ENCODE measurements around the gene TMEM200A. TPM values are rescaled to one million over a fixed set of nuclear protein-coding genes. Genes with fewer than 3 reads are reported as not detected.

The TMEM200A gene
- total and polyA plus RNA-seq, 10 donors: 0.33 to 2.3 (median 1.3) TPM

- intact Hi-C loops (cut with DNase I; ENCODE audit: low total_unique reads): no loop called here
- 75 to 88% (median 84%) methylated on average over 3 of the region's 3 CpGs for WGBS, 5 donors
Observed at GRCh38 chr6:130407032-130407431, 41.2 kb downstream of the TMEM200A start.

GRCh38 chr6:130409418-130410100 lies 43.7 kb downstream of the TMEM200A start:
- Histone ChIP-seq H3K4me1 (no peaks in the 10 kb centered on the region), H3K27me3 (replicated peaks in 1 of 7) (no peaks in the 10 kb centered on the region), H3K27ac (no peak overlapping the region), H3K36me3 (no peaks in the 10 kb centered on the region), H3K4me3 (no peak overlapping the region), H3K9me3 (no peaks in the 10 kb centered on the region)
- DNase-seq: no peak
- 48 to 65% (median 53%) methylated on average over 2 of the region's 2 CpGs for WGBS, 5 donors
- intact Hi-C loops (cut with DNase I; ENCODE audit: low total_unique reads): no loop called here
- no peak for TF ChIP-seq POLR2AphosphoS5 (IDR thresholded peaks at IDR 0.05)
- no peak for TF ChIP-seq POLR2A (IDR thresholded peaks at IDR 0.05)
- TF ChIP-seq CTCF (IDR thresholded peaks at IDR 0.05 in 8 of 11, conservative IDR thresholded peaks at IDR 0.05 in 3 of 11): no peak

More at GRCh38 chr6:130407032-130407431, 41.2 kb downstream of the TMEM200A start:
- Histone ChIP-seq H3K4me1 (no peaks in the 10 kb centered on the region), H3K36me3 (no peaks in the 10 kb centered on the region), H3K9me3 (no peaks in the 10 kb centered on the region), H3K27me3 (replicated peaks in 1 of 7) (no peaks in the 10 kb centered on the region), H3K4me3 (no peak overlapping the region), H3K27ac (no peak overlapping the region)
- no peak for DNase-seq
- no peak for TF ChIP-seq POLR2AphosphoS5 (IDR thresholded peaks at IDR 0.05)
- no peak for TF ChIP-seq POLR2A (IDR thresholded peaks at IDR 0.05)
- no peak for TF ChIP-seq CTCF (IDR thresholded peaks at IDR 0.05 in 8 of 11, conservative IDR thresholded peaks at IDR 0.05 in 3 of 11)

- Histone ChIP-seq H3K27ac (no peak overlapping the region), H3K27me3 (replicated peaks in 1 of 7) (no peaks in the 10 kb centered on the region), H3K36me3 (no peaks in the 10 kb centered on the region), H3K9me3 (no peaks in the 10 kb centered on the region), H3K4me1 (no peaks in the 10 kb centered on the region), H3K4me3 (no peak overlapping the region)
- intact Hi-C loops (cut with DNase I; ENCODE audit: low total_unique reads): no loop called here
- no peak for DNase-seq
- WGBS, 5 donors: 79 to 94% (median 84%) methylated on average over 2 of the region's 2 CpGs
- TF ChIP-seq POLR2AphosphoS5 (IDR thresholded peaks at IDR 0.05) (no peak), POLR2A (IDR thresholded peaks at IDR 0.05) (no peak), CTCF (IDR thresholded peaks at IDR 0.05 in 8 of 11, conservative IDR thresholded peaks at IDR 0.05 in 3 of 11) (no peak)
Observed at GRCh38 chr6:130411481-130411880, 45.7 kb downstream of the TMEM200A start.

- intact Hi-C loops (cut with DNase I; ENCODE audit: low total_unique reads): no loop called here
- Histone ChIP-seq H3K36me3 (no peaks in the 10 kb centered on the region), H3K27ac (no peak overlapping the region), H3K4me1 (no peaks in the 10 kb centered on the region), H3K27me3 (replicated peaks in 1 of 7) (no peaks in the 10 kb centered on the region), H3K9me3 (no peaks in the 10 kb centered on the region), H3K4me3 (no peak overlapping the region)
- 67 to 90% (median 84%) methylated on average over 1 of the region's 1 CpG for WGBS, 5 donors
- no peak for DNase-seq
- TF ChIP-seq POLR2AphosphoS5 (IDR thresholded peaks at IDR 0.05): no peak
- no peak for TF ChIP-seq CTCF (IDR thresholded peaks at IDR 0.05 in 8 of 11, conservative IDR thresholded peaks at IDR 0.05 in 3 of 11)
- TF ChIP-seq POLR2A (IDR thresholded peaks at IDR 0.05): no peak
Observed at GRCh38 chr6:130412556-130413290, 46.9 kb downstream of the TMEM200A start.

Data from spleen (tissue), 11 donors.